GM21825 (cell line): Measurements from ENCODE around the gene TMEM238.
"Not testable (repeated sequence)": the region's sequence is repeated elsewhere in the genome, so short reads cannot be mapped to it uniquely, and the experiment has no call there.

ENCODE experiments used
- ATAC-seq: cut with Tn5 transposase; IDR thresholded peaks from one replicate; pipeline ENCODE4 v1.9.1; 2021; ENCODE audit warnings: mild to moderate bottlenecking, moderate library complexity; ENCODE audit not compliant: unreplicated experiment

Gene TMEM238

DNA sequence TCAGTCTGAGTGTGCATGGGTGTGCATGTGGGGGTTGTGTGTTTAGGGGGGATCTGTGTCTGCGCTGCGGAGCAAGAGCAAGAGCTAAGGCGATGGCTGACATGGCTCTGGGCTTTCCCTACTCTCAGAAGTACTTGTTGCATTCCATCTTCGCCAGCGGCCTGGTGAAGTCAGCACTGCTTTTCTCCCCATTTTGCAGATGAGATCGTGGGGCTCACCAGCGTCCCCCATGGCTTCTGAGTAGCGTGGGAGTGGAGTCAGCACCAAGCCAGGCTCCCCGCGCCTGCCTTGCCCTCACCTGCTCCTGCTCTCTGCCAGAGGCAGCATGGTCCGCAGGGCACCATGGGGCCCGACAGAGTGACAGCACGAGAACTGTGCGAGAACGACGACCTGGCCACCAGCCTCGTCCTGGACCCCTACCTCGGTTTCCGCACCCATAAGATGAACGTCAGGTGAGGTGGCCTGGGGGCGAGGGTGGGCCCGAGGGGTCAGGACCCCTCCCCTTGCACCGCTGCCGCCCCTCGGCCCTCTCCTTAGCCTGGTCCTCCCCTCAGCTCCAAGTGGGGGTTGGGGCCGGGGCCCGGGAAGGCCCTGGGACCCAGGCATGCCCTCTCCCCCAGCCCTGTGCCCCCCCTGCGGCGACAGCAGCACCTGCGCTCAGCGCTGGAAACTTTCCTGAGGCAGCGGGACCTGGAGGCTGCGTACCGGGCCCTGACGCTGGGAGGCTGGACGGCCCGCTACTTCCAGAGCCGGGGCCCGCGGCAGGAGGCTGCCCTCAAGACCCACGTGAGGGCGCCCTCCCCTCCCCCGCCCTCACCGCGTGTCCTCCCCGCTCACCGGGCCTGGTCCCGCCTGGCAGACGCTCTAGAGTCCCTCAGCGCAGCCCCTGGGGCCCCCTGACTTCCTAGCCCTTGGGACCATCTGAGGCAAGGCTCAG lies 42.2 kb downstream of the TMEM238 start:
- ATAC-seq, result no peak

DNA sequence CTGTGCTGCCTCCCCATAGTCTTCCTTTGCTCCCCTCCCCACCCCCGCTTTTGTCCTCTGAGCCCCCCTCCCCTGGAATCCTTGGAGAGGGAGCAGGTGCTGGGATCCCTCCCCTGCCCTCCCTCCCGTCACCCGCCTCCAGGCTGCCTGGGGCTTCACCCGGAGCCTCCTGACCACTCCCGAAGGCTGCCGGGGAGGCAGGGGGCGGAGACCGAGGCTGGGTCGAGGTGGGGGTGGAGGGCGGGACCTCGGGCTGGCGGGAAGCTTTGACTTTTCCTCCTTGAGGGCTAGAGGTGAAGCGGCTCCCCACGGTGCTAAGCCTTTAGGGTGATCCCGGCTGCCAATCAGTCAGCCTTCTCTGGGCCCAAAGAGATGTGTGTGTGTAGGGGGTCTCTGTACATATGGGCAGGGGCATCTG lies 42.9 kb downstream of the TMEM238 start:
- ATAC-seq, result no peak

DNA sequence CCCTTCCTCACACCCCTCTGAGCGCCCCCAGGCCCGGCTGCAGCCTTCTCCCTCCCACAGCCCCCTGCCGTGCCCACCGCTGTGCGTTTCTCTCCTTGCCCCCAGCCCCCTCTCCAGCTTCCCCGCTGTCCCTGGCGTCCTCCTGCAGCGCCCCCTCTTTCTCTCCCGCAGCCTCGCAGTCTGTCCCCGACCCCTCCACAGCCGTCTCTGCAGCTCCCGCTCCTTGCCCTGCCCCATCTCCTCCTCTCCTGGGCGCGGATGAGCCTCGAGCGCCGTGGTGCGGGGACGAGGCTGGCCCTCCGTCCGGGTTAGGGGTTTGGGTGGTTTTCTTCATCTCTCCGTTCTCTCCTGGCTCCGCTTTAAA lies 43.3 kb downstream of the TMEM238 start:
- ATAC-seq, result no peak

DNA sequence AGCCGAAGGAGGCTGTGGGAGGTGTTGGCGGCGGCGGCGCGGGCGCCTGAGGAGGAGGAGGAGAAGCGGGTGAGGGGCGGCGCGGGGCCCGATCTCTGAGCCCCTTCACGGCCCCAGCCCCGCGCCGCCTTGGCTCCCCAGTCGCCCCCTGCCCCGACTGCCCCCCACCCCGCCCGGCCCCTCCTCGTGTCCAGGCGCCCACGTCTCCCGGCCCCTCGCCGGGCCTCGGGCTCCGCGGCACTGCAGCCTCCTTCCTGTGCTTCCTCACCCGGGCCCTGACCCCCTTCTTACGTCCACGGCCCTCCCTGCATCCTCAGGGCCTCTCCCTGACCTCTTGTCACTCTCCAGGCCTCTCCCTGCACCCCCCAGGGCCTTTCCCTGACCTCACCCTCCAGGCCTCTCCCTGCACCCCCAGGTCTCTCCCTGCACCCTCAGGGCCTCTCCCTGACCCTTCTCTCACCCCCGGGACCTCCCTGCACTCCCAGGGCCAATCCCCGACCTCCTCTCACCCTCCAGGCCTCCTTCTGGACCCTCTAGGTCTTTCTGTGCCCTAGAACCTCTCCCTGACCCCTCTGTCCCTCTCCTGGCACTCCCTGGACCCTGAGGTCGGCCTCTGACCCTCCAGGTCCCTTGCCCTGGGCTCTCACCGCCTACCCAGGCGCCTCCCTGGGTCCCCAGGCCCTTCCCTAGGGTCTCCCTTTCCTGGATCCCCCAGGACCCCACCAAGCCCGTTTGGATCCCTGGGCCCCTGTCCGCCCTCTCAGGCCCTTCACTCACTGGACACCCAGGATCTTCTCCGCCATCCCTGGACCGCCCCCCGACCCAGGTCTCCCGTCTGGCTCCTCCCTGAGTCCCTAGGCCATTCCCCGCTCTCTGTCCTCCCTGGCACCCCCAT lies 44.0 kb downstream of the TMEM238 start:
- no peak for ATAC-seq

DNA sequence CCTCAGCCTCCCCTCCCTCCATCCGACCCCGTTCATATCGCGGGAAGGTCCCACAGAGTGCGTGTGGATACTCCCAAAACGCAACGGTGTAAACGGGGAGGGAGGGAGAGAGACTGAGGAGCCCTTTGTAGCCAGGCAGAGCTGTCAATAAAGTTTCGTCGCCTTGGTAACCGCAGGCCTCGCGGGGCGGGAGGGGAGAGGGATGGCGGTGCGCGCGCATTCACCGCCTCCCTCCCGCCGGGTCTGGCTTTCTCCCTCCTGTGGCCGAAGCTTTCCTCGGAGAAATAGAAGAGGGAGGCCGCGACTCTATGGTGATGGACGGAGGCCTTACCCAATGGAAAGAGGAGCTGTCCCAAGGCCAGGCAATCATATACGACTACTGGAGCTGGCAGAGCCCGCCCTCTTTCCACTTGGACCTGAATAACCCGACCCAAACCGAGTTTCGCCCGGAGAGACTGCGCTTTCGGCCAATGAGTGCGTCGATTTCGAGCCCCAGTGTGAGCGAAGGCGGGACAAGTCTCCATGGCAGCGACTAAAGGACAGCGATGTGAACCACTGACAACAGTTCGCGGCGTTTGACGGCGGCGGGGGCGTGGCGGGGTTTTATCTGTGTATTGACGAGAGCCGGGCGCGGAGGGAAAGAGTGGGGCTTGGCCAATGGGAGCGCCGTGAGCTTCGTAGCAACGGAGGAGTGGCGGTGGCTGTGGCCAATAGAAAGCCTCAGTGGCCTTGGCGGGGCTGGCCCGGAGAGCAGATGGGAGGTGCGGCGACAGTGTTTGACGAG lies 44.8 kb downstream of the TMEM238 start, which contains the start of gene KMT5C:
Gene KMT5C (plus strand): TSS at position 772 of the 784 bp plus-strand sequence. CDS start 2,061 bp downstream, outside the sequence.
- peak; percentile 72 for ATAC-seq

DNA sequence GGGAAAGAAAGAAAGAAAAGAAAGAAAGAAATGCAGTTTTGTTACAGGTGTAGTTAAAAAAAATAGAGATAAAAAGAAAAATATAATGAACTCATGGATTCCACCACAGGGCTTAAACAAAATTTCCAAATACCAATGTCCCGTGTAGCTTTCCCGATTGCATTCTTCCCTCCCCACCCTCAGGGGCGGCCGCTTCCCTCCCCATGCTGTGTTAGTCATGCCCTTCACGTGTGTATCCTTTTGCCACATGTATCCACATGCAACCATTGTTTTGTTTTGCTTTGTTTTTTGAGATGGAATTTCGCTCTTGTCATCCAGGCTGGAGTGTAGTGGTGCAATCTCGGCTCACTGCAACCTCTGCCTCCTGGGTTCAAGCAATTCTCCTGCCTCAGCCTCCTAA lies 48.0 kb downstream of the TMEM238 start:
- ATAC-seq, result no peak

DNA sequence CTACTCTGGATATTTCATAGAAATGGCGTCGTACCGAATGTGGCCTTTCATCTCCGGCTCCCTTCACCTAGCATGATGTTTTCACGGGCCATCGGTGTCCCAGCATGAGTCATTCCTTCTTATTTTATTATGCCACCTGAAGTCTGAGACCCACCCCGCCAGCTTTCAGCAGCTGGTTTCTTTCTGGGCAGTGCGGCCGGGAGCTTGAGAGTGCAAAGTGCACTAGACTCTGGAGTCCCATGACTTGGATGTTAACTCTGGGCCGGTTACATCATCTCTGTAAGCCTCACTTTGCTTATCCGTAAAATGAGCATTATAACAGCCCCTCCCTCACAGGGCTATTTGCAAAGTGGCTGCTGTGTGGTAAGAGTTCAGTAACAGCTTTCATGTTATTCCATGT lies 50.2 kb downstream of the TMEM238 start:
- ATAC-seq, result no peak

DNA sequence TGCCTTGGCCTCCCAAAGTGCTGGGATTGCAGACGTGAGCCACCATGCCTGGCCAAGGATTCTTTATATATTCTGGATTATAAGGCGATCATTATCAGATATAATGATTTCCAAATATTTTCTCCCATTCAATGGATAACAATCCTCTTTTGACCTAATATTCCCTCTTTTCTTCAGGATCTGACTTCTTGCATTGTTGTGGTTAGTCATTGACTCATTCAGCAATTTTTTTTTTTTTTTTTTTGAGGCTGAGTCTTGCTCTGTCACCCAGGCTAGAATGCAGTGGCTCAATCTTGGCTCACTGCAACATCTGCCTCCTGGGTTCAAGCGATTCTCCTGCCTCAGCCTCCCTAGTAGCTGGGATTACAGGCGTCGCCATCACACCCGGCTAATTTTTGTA lies 54.3 kb downstream of the TMEM238 start:
- not testable (repeated sequence) for ATAC-seq
